Measurements from ENCODE around the gene PFN3. TPM values are rescaled to one million over a fixed set of nuclear protein-coding genes. Genes with fewer than 3 reads are reported as not detected.

PFN3 gene
- total and polyA plus RNA-seq, 7 donors = not detected

DNA sequence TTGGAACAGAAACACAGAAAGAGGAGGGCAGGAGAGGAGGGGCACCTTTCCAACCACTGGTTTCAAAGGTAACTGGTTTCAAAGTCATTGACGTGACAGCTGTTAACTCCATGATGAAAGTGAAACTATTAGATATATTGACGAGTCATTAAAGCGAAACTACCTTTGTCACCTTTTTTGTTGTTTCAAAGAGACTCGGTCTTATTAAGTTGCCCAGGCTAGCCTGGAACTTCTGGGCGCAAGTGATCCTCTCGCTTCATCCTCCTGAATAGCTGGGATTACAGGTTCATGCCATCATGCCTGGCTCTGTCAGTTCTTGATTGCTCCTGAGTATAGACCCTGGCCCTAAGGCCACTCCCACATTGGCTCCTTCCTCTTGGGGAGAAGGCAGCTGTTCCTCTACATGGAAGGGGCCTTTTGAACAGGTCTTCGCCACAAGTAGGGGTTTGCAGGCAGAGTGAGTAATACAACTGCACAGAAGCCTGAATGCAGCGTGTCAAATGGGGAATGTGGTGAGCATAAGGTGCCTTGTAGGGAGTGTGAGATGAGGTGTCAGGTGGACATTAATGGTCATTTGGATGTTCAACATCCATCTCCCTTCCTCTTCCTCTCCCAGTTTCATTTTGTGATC is 12.3 kb upstream of the PFN3 start:
- WGBS, 2 donors = 66 to 72% methylated on average over 8 of the region's 8 CpGs
- TF ChIP-seq CTCF (IDR thresholded peaks at IDR 0.05) = no peak
- no peak for TF ChIP-seq POLR2A (IDR thresholded peaks at IDR 0.05)
- no peak for TF ChIP-seq POLR2AphosphoS5 (IDR thresholded peaks at IDR 0.05)
- TF ChIP-seq EP300 (IDR thresholded peaks at IDR 0.05) = no peak
- no peaks in the 10 kb centered on the region for H3K36me3 ChIP-seq
- H3K9me3 ChIP-seq = no peaks in the 10 kb centered on the region
- no peaks in the 10 kb centered on the region for H3K27me3 ChIP-seq
- no peak for DNase-seq
- intact Hi-C loops (cut with DNase I) = no loop called here
- no peak overlapping the region for H3K4me3 ChIP-seq
- peaks cover 0 to 6% (median 0%) of the 10 kb centered on the region in 4 donors for H3K4me1 ChIP-seq
- H3K27ac ChIP-seq = no peak overlapping the region

DNA sequence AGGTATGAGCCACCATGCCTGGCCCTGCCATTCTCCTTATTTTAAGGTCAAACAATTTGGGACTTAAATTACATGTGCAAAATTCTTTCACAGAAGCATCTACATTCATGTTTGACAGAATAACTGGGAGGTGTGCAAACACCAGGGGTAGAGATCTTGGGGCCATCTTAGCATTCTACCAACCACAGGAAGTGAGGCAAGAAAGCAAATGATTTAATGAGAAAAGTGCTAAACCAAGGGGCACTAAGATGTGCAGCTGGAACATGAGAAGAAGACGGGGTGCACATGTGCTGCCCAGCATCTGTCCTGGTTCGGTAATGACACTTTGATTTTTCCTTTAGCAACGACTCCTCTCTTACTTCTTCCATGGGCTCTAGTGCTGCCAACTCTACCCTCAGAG is 10.1 kb upstream of the PFN3 start:
- 75 to 92% methylated on average over 3 of the region's 3 CpGs for WGBS, 2 donors
- H3K27me3 ChIP-seq = peaks cover 0 to 4% (median 0%) of the 10 kb centered on the region in 3 donors
- H3K27ac ChIP-seq = no peak overlapping the region
- no peaks in the 10 kb centered on the region for H3K9me3 ChIP-seq
- H3K4me3 ChIP-seq = no peak overlapping the region
- no peaks in the 10 kb centered on the region for H3K36me3 ChIP-seq
- TF ChIP-seq POLR2AphosphoS5 (IDR thresholded peaks at IDR 0.05) (no peak), CTCF (IDR thresholded peaks at IDR 0.05) (no peak), EP300 (IDR thresholded peaks at IDR 0.05) (no peak), POLR2A (IDR thresholded peaks at IDR 0.05) (no peak)
- no peak for DNase-seq
- H3K4me1 ChIP-seq = no peaks in the 10 kb centered on the region
- intact Hi-C loops (cut with DNase I) = no loop called here

DNA sequence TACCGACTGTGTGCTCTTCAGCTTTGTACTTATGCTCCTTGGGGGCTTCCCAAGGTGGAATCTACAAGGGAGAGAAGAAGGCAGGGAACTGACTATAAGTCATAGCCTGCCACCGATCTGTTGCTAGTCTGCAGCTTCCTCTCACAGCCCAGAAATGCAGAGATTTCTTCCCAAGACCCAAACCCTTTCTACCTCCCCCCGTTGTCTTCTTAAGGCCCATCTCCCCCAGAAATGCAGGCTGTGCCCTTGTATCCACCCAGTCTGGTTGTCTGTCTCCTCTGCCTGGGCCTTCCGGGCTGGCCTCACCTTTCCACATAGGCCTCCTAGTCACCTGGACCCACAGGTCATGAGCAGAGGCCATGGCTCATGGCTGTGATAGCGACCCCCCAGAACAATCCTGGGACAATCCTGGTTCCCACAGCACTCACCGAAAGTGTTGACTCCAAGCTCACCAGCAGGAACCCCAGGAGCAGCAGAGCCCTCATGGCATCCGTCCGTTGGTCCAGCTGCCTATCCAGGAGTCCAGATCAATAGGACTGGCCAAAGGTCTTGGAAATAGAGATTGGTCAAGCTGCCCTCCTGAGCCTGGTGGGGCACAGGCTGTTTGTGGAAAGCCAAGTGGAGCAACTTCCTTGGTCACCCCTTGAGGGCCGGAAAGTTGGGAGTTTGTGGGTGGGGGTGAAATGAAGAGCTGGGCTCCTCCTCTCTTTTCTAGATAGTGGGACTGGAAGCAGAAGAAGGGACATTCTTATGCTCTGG is 8.8 kb upstream of the PFN3 start, which contains the start of gene F12:
F12 (minus strand) TSS at position 522 of the 759 bp plus-strand sequence; CDS start at position 485, 37 bp downstream.
- Histone ChIP-seq H3K9me3 (no peaks in the 10 kb centered on the region), H3K27ac (no peak within 1 kb of the TSS), H3K27me3 (peaks cover 0 to 16% (median 11%) of the 10 kb centered on the region in 3 donors), H3K4me1 (peaks cover 0 to 8% (median 7%) of the 10 kb centered on the region in 4 donors), H3K4me3 (no peak within 1 kb of the TSS), H3K36me3 (no peaks in the 10 kb centered on the region)
- no peak for DNase-seq
- TF ChIP-seq POLR2A (IDR thresholded peaks at IDR 0.05) = no peak
- intact Hi-C loops (cut with DNase I) = no loop called here
- WGBS, 2 donors = 93 to 94% methylated on average over 9 of the region's 9 CpGs

DNA sequence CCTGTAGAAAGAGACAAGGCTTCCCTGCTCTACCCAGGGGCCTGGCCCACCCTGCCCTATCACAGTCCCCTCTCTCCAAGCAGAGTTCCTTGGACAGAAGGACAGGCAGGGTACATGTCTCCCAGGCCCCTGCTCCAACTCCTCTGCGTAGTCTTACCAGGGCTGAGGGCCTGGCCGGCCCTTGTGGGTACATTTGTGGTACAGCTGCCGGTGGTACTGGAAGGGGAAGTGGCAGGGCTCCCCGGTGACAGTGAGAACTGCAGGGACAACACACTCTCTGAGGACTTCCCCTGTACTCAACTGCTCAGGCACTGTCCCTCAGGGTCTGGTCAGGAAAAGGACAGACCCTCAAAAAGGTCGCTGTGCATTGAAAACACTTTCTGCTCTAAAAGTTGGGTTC is 5.3 kb upstream of the PFN3 start:
- Histone ChIP-seq H3K4me3 (no peak overlapping the region), H3K4me1 (peaks cover 0 to 33% (median 29%) of the 10 kb centered on the region in 4 donors), H3K36me3 (no peaks in the 10 kb centered on the region), H3K27ac (no peak overlapping the region), H3K27me3 (peaks cover 27 to 51% (median 45%) of the 10 kb centered on the region in 3 donors), H3K9me3 (no peaks in the 10 kb centered on the region)
- DNase-seq = no peak
- 64 to 86% methylated on average over 5 of the region's 5 CpGs for WGBS, 2 donors
- TF ChIP-seq EP300 (IDR thresholded peaks at IDR 0.05) (no peak), CTCF (IDR thresholded peaks at IDR 0.05) (no peak), POLR2AphosphoS5 (IDR thresholded peaks at IDR 0.05) (no peak), POLR2A (IDR thresholded peaks at IDR 0.05) (no peak)
- intact Hi-C loops (cut with DNase I) = no loop called here

GRCh38 chr5:177405312-177405711 is 4.9 kb upstream of the PFN3 start:
- 86 to 91% methylated on average over 2 of the region's 2 CpGs for WGBS, 2 donors
- Histone ChIP-seq H3K27ac (no peak overlapping the region), H3K9me3 (no peaks in the 10 kb centered on the region), H3K4me3 (no peak overlapping the region), H3K36me3 (no peaks in the 10 kb centered on the region), H3K4me1 (peaks cover 0 to 36% (median 33%) of the 10 kb centered on the region in 4 donors), H3K27me3 (peaks cover 31 to 56% (median 50%) of the 10 kb centered on the region in 3 donors)
- no peak for TF ChIP-seq EP300 (IDR thresholded peaks at IDR 0.05)
- no peak for TF ChIP-seq POLR2AphosphoS5 (IDR thresholded peaks at IDR 0.05)
- no peak for TF ChIP-seq POLR2A (IDR thresholded peaks at IDR 0.05)
- TF ChIP-seq CTCF (IDR thresholded peaks at IDR 0.05) = no peak
- intact Hi-C loops (cut with DNase I) = no loop called here
- DNase-seq = no peak

Measured in sigmoid colon (tissue), 7 donors.